DMS114 treated with DMSO at 0.1 percent for 48 hours (cell line): ENCODE data around the gene TSKU.

Source experiments
- DNase-seq: peaks from one replicate; lab custom pipeline; 2025; ENCODE audit not compliant: unreplicated experiment; lab: John Stamatoyannopoulos, UW

The TSKU gene

DNA sequence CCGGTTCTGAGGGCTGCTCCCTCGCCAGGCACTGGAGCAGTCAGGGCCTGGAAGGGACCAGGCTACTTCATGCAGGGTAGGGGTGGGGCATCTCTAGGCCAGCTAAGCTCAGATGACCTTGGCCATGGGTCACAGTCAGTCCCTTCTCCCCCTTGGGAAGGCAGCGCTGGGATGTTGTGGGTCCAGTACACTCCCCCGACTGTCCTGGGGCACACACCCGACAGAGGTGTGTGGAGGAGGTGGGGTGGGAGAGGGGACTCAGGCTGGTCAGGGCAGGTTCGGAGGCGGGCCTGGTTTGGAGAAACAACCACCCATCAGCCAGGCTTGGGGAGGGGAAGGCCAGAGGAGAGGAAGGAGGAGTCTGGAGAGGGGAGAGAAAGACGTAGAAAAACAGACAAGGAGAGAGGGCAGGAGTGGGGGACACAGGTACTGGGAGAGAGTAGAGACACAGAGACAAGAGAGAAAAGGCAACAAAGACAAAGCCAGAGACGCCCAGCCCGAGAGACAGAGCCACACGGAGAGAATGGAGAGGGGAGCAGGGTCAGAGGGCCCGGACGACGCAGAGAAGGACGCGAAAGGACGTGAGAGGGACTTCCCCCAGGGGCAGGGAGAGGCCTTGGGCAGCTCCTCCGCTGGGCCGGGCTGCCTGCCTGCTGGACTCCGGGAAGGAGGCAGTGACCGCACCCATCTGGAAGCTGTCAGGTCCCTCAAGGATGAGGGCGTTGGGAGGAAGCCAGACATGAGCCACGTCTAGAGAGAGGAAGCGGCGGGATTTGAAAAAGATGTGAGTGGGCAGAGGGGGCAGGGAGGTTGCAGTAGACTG lies 30.6 kb upstream of the TSKU start:
- DNase-seq = no peak

DNA sequence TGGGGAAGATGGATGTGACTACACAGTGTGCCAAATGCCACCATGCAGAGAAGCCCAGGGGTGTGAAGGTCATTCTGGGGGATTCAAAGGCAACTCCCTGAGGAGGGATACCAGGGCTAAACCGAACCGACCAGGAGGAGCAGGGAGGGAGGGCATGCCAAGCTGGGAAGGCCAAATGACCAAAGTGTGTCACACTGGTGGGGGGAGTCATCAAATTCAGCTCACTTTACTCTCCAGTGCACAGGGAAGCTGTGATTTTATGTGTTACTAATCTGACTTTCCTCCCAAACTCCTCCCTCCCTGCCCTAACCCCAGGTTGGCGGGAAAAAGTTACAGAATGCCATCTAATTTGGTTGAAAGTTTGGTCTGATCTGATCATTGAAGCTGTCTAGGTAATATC lies 29.7 kb upstream of the TSKU start:
- DNase-seq = no peak

DNA sequence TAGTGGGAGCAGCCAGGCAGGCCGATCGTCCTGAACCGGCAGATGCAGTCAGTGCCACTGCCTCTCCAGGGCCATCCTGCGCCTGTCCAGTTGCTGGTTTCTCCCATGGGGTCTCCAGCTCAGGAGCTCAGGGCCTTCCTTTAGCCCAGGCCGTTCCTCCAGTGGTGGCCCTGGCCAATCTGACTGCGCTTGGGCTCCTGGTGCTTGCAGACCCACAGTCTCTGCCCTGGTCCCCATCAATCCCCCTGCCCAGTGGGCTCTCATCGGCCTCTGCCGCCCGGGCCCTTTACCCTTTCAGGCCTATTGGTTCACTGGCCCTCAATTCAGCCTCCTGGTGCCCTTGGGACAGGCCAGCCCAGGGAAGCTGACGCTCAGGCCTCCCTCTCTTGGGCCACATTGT lies 29.2 kb upstream of the TSKU start:
- no peak for DNase-seq

DNA sequence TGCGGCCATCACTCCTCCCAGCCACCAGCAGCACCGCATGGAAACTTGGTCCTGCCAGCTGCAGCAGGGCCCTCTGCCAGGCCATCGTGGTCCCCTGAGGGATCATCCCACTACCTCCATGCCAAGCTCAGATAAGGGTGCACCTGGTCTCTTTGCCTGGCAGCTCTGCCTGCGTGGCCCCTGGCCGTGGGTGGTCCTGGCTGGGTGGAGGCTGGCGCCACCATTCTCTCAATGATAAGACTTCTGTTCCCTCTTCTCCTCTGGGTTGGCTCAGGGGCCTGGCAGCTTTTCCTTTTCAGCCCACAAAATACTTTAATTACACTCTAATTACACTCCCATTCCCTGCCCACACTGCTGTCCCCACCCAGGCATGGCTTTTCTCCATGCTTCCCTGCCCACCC lies 26.8 kb upstream of the TSKU start:
- DNase-seq = no peak

DNA sequence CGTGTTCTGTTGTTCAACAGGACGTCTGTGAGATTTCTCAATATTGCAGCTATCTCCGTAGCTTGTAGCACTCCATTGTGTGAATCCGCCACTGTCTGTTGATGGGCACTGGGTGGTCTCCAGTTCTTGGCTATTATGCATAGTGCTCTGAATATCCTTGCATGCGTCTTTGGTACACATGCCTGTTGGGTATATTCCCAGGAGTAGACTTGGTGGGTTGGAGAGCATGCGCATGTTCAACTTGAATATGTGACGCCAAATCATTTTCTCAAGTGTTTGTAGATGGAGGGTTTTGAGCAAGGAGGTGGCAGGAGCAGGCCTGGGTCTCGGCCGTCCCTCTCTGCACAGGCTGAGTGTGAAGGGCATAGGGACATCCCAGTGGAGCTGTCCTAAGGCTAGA lies 24.8 kb upstream of the TSKU start:
- no peak for DNase-seq

DNA sequence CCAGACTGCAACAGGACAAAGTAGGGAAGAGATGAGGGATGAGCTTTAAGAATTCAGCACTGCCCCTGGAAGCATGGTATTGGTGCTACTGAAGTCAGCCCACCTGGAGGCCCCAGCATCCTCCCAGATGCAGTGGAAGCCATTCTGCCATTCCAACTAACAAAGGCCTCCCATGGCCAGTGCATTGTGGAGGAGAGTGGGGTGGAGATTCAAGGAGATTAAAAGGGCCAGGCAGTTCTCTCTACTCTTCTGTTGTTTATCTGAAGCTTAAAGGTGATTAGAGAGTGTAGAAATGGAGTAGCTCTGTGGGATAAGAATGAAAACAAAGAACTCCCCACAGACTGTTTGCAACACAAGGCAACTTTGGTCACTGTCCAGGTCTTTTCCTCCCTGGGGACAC lies 24.1 kb upstream of the TSKU start:
- no peak for DNase-seq

DNA sequence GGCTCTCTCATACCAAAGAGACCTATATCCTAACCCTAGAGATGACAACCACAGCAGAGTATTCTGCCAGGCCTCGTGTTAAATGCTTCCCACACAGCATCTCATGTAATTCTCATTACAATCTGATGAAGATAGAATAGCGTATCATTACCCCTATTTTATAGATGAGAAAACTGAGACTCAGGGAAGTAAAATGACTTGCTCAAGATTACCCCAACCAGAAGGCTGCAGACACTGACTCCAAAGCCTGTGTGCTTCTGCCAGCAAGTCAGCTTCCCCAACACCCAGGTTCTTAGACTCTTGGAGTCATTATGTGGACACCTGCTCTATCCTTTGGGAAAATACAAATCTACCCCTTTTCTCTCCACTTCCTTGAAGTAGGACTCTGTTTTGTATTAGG lies 23.6 kb upstream of the TSKU start:
- no peak for DNase-seq

DNA sequence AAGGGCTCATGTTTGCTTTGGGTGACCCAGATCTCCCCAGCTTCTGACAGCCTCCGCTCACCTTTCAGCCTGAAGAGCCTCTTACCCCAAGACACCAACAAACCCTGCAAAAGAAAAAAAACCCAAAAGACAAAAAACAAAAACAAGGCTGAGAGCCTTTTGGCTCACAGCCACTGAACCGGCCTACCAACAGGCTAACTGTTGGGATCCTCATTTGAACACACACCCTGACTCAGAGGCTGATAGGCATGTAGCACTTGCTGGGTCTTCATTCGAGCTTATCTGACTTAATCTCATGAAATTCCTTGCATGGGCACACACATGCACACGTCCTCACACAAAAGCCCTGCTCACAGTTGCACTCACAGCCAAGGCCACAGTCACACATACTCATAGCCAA lies 22.9 kb upstream of the TSKU start:
- no peak for DNase-seq

DNA sequence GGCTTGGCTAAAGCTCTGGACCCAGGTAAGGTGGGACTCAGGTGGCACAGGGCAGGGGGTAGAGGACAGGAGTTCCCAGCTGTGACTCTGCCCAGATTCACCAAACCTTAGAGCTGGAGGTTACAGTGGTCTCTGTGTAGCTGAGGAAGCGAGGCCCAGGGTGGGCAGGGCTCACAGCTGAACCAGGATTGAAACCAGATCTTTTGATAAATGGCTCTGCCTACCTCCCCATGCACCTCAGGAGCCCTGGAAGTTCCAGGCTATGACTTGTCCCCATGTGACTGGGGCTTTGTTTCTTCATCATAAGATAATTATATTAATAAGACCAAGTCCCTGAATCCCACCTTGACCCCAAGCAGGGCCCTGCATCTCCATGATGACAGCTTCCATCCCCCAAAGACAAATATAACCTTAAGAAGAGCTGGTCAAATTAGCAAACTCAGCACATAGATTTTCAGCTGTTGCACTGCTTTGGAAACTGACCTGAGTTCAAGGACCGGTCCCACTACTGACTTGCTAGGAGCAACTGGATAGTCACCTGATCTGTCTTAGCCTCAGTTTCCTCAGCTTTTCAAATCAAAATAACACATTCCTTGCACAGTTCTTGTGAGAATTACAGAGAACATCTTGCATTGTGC lies 21.3 kb upstream of the TSKU start:
- DNase-seq = no peak

DNA sequence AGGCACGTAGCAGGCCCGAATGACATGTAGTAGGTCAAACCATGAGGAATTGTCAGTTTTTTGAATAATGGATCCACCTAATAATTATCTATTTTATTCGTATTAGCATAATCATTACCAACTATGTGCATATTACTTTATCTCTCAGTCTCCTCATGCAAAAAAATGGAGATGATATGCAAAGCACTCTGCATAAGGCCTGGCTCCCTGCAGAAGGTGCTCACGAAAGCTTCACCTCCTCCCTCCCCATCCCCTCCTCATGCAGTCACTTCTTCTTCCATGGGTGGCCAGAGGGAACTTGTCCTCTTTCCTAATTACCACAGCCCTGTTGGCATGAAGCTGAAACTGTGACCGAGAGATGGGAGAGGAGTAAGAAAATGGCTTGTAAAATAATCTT lies 20.8 kb upstream of the TSKU start:
- no peak for DNase-seq

DNA sequence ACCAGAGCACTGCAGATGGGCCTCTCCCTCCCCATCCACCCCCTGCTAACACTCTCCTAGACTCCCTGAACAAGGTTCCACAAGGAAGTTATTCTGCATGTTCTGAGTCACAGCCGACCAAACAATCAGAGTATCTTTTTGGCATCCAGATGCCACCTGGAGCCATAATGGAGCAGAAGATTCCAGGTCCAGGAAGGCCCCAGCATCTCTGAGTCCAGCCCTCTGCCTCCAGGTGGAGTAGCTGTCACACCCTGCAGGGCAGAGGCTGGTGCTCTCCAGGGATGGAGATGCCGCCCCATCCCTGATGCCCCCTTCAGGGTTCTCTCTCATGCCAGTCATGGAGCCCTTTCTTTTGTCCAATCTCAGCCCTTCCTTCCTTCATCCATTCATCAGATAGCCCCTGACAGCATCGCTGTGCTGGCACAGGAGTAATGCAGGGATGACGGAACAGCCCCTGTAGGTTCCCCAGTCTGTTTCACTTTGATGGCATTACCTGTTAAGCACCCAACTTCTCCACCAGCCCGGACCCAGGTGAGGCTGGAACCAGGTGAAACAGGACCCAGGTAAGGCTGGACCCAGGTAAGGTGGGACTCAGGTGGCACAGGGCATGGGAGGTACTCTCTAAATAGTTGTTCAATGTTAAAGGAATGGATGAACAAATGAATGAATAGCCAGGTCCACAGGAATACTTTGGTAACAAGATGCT lies 20.1 kb upstream of the TSKU start:
- no peak for DNase-seq

DNA sequence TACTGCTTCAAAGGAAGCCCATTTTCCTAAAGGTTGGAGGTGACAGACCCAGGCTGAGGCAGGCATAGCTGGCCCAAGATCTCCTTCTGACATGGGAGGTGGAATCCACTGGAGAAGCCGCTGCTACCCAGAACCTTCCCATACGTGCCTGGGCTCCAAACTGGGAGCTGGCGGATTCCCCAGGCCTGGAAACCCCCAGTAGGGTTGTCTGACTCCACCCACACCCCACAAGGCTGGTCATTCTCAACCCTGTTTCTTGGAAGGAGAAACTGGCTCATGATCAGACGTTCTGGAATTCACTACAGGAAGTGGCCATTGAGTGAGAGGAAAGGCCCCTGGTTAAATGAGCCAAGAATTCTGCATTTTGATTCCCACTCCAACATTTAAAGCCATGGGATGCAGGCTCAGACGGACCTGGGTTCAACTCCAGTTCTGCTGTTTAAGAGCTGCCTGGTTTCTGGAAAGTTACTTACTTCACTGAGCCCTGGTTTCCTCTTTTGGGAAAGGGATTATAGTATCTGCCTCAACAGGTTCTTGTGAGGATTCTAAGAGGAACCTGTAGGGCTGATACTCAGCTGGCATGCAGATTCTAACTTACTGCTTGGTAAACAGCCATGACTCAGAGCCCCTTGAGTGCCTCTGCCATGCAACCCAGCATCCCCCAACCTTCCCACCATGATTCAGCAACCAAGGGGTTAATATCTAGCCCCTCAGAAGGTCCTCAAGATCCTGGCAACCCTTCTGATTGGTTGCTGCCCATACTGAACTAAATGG lies 19.4 kb upstream of the TSKU start:
- DNase-seq = no peak

DNA sequence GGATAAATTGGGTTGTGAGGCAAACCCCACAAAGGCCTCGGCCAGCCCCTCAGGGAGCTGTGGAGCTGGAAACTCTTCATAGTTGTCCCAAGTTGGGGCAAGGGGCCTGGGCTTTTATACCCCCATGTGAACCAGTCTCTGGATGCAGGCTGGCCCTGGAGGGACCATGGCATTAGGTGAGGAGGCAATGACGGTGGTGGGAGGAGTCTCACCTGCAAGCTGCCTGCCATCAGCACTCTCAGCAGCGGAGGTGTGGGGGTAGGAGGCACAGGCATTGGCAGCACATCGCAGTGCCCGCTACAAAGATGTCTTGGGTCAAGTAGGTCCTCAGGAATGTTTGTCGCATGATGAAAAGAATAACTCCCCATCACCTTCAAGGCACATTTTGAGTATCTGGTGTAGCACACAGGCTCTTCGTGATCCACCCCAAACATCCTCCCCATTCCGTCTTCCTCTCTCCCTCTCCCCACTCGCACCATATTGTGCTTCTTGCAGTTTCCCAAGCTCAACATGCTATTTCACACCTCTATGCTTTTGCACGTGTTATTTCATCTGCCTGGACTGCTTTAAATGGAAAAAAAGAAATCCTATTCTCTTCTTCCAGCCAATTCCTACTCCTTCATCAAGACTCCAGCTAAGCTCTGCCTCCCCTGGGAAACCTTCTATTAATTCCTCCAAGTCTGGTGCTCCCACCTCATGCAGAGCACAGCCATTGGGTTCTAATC lies 18.1 kb upstream of the TSKU start:
- no peak for DNase-seq

DNA sequence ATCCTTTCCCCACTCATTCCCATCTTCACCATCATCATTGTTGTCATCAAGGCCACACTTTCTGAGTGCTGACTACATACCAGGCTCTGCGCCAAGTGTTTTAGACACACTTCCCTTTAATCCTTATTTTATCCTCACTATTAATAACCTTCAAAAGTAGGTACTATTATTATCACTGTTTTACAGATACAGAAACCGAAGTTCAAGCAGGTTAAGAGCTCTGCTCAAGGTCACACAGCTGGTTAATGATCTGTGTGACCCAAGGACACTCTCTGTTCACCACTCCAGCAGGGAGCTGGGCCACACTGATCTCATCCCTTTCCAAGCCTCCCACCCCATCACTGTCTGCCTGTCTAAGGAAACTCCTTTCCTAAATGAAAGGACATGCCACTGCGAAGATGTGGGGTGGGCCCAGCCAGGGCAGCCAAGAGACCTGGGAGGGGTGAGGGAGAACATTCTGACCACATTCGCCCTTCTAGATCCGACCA lies 17.2 kb upstream of the TSKU start:
- no peak for DNase-seq

DNA sequence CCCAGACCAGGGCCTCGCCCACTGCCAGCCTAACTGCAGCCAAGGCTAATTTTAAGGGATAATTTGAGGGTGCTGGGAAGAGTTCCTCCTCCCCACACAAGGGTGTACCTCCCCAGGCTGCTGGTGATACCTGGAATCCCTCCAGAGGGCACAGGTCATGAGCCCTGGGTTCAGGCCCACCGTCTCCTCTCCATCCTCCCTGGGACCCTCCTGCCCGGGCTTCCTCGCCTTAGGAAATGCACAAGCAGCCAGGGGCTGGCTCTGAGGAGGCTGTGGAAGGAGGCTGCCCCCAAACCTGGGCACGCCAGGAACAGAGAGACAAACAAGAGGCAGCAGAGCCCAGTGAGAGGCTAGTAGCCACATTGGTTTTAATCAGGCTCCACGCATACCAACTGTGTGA lies 16.6 kb upstream of the TSKU start:
- no peak for DNase-seq

DNA sequence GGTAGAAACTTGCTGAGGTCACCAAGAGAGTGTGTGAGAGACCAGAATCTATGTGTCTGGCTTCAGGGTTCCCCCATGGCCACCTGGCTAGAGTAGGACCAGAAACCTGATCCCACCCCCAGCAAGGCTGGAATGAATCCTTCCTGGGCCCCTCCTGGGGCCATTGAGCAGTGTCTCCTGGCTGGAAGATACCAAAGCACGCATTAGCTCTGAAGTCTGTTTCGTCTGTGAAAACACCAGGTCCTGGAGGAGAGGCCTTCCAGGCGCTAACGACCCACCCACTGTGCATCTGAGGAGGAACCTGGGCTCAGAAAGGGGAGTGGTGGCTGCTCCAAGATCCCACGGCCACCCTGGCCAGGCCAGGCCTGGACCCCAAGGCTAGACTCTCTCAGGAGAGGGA lies 15.5 kb upstream of the TSKU start:
- DNase-seq = no peak

DNA sequence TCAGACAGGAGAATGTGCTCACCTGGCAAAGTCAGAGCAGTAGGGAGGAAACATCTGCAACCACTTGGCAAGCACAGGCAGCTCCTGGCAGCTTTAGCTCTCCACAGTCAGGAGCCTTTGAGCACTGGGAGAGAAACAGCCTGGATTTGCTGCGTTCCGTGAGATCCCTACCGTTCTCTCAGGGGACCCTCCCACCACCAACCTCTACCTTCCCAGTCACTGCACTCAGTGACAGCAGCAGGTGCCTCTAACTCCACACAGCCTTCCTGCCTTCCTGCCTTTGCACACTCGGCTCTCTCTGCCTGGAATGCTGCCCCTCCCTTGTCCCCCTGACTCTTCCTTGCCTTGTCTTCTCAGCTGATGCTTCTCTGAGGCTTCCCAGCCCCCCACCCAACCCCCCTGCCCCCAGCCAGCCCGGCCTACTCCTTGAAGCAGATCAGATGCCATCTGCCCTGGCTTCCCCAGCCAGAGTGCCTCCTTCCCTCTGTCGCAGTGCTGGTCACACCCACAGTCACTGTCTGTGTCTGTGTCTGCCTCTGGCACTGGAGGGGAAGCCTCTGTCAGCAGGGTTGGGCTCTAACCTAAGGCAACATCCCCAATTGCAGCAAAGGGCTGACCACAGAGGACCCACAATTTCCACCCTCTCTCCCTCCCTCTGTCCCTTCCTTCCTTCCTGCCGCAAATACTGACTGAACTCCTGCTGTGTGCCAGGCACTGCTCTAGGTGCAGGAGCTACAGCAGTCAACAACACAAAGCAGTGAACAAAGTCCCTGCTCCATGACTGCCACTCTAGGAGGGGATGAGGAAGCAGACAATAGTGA lies 14.9 kb upstream of the TSKU start:
- DNase-seq = no peak

DNA sequence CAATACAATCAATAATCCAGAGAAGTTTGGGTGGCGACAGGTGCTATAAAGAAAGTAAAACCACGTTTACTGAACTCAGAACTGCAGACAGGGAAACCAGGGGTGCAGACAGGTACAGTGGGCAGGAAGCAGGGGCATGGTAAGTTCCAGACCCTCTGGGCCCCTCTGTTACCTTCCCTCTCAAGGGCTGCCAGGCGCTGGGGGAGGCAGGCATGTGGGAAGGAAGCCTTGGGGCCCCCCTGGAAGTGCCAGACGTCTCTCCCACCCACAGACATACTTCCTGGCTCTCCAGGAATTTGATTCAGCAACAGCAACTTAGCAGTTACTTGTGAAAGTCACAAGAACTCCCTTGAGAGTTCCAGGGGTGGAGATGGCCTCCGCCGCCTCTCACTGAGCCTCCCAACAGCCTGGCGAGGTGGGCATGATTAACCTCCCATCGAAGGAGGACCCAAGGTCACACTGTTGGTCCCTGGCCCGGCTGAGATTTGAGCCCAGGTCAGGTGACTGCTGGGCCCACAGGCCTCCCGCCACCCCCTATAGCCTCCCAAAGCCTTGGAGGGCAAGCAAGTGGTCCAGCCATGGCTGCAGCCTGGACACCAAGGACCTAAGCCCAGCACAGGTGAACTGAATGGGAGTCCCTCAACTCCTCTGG lies 14.1 kb upstream of the TSKU start:
- DNase-seq = no peak
